ENCODE measurements around the gene FHOD1. TPM values are rescaled to one million over a fixed set of nuclear protein-coding genes. Genes with fewer than 3 reads are reported as not detected.

Gene FHOD1
- total and polyA plus RNA-seq, 2 donors, result 5.6 to 27.8 TPM

GRCh38 chr16:67238806-67239470 lies 8.3 kb downstream of the FHOD1 start:
- Histone ChIP-seq H3K27me3 (ENCODE audit: control insufficient read depth in 2 of 2, insufficient read depth in 1 of 2, low read length in 1 of 2) (no peaks in the 10 kb centered on the region), H3K9me3 (ENCODE audit: control insufficient read depth in 2 of 2, insufficient read depth in 1 of 2, low read length in 1 of 2) (peaks cover 0 to 1% of the 10 kb centered on the region in 2 donors), H3K27ac (ENCODE audit: low read depth in 1 of 2, low read length in 1 of 2) (no peak overlapping the region), H3K4me3 (ENCODE audit: low read length in 2 of 2) (no peak overlapping the region), H3K36me3 (ENCODE audit: control insufficient read depth in 2 of 2, insufficient read depth in 2 of 2, low read length in 1 of 2) (peaks cover 17 to 34% of the 10 kb centered on the region in 2 donors), H3K4me1 (ENCODE audit: control insufficient read depth in 2 of 2, insufficient read depth in 2 of 2, low read length in 2 of 2) (peaks cover 0 to 4% of the 10 kb centered on the region in 2 donors)
- WGBS, result 97% methylated on average over 9 of the region's 9 CpGs
- no peak for DNase-seq (ENCODE audit: low read depth in 6 of 9, low spot score in 9 of 9)

GRCh38 chr16:67238278-67238575 lies 9.1 kb downstream of the FHOD1 start:
- Histone ChIP-seq H3K27me3 (ENCODE audit: control insufficient read depth in 2 of 2, insufficient read depth in 1 of 2, low read length in 1 of 2) (no peaks in the 10 kb centered on the region), H3K4me1 (ENCODE audit: control insufficient read depth in 2 of 2, insufficient read depth in 2 of 2, low read length in 2 of 2) (no peaks in the 10 kb centered on the region), H3K9me3 (ENCODE audit: control insufficient read depth in 2 of 2, insufficient read depth in 1 of 2, low read length in 1 of 2) (peaks cover 0 to 1% of the 10 kb centered on the region in 2 donors), H3K36me3 (ENCODE audit: control insufficient read depth in 2 of 2, insufficient read depth in 2 of 2, low read length in 1 of 2) (peaks cover 17 to 38% of the 10 kb centered on the region in 2 donors), H3K4me3 (ENCODE audit: low read length in 2 of 2) (no peak overlapping the region), H3K27ac (ENCODE audit: low read depth in 1 of 2, low read length in 1 of 2) (no peak overlapping the region)
- WGBS, result 96% methylated on average over 3 of the region's 3 CpGs
- DNase-seq (ENCODE audit: low read depth in 6 of 9, low spot score in 9 of 9), result no peak

- Histone ChIP-seq H3K4me1 (ENCODE audit: control insufficient read depth in 2 of 2, insufficient read depth in 2 of 2, low read length in 2 of 2) (no peaks in the 10 kb centered on the region), H3K36me3 (ENCODE audit: control insufficient read depth in 2 of 2, insufficient read depth in 2 of 2, low read length in 1 of 2) (peaks cover 17 to 38% of the 10 kb centered on the region in 2 donors), H3K27me3 (ENCODE audit: control insufficient read depth in 2 of 2, insufficient read depth in 1 of 2, low read length in 1 of 2) (no peaks in the 10 kb centered on the region), H3K4me3 (ENCODE audit: low read length in 2 of 2) (no peak overlapping the region), H3K27ac (ENCODE audit: low read depth in 1 of 2, low read length in 1 of 2) (no peak overlapping the region), H3K9me3 (ENCODE audit: control insufficient read depth in 2 of 2, insufficient read depth in 1 of 2, low read length in 1 of 2) (peaks cover 0 to 1% of the 10 kb centered on the region in 2 donors)
- 98% methylated on average over 16 of the region's 16 CpGs for WGBS
- DNase-seq (ENCODE audit: low read depth in 6 of 9, low spot score in 9 of 9), result no peak
Measured at GRCh38 chr16:67237396-67238277, 9.6 kb downstream of the FHOD1 start.

GRCh38 chr16:67236563-67237395 lies 10.5 kb downstream of the FHOD1 start:
- Histone ChIP-seq H3K4me3 (ENCODE audit: low read length in 2 of 2) (no peak overlapping the region), H3K27me3 (ENCODE audit: control insufficient read depth in 2 of 2, insufficient read depth in 1 of 2, low read length in 1 of 2) (no peaks in the 10 kb centered on the region), H3K36me3 (ENCODE audit: control insufficient read depth in 2 of 2, insufficient read depth in 2 of 2, low read length in 1 of 2) (peaks cover 19 to 42% of the 10 kb centered on the region in 2 donors), H3K9me3 (ENCODE audit: control insufficient read depth in 2 of 2, insufficient read depth in 1 of 2, low read length in 1 of 2) (peaks cover 0 to 1% of the 10 kb centered on the region in 2 donors), H3K4me1 (ENCODE audit: control insufficient read depth in 2 of 2, insufficient read depth in 2 of 2, low read length in 2 of 2) (no peaks in the 10 kb centered on the region), H3K27ac (ENCODE audit: low read depth in 1 of 2, low read length in 1 of 2) (no peak overlapping the region)
- no peak for DNase-seq (ENCODE audit: low read depth in 6 of 9, low spot score in 9 of 9)
- WGBS, result 96% methylated on average over 50 of the region's 50 CpGs

GRCh38 chr16:67235816-67236562 lies 11.3 kb downstream of the FHOD1 start:
- WGBS, result 96% methylated on average over 17 of the region's 17 CpGs
- no peak overlapping the region for H3K4me3 ChIP-seq (ENCODE audit: low read length in 2 of 2)
- H3K27me3 ChIP-seq (ENCODE audit: control insufficient read depth in 2 of 2, insufficient read depth in 1 of 2, low read length in 1 of 2), result no peaks in the 10 kb centered on the region
- DNase-seq (ENCODE audit: low read depth in 6 of 9, low spot score in 9 of 9), result no peak
- H3K27ac ChIP-seq (ENCODE audit: low read depth in 1 of 2, low read length in 1 of 2), result no peak overlapping the region
- no peaks in the 10 kb centered on the region for H3K4me1 ChIP-seq (ENCODE audit: control insufficient read depth in 2 of 2, insufficient read depth in 2 of 2, low read length in 2 of 2)
- peaks cover 0 to 1% of the 10 kb centered on the region in 2 donors for H3K9me3 ChIP-seq (ENCODE audit: control insufficient read depth in 2 of 2, insufficient read depth in 1 of 2, low read length in 1 of 2)
- peaks cover 27 to 50% of the 10 kb centered on the region in 2 donors for H3K36me3 ChIP-seq (ENCODE audit: control insufficient read depth in 2 of 2, insufficient read depth in 2 of 2, low read length in 1 of 2)

GRCh38 chr16:67234180-67234597 lies 13.1 kb downstream of the FHOD1 start:
- 96% methylated on average over 10 of the region's 10 CpGs for WGBS
- Histone ChIP-seq H3K4me1 (ENCODE audit: control insufficient read depth in 2 of 2, insufficient read depth in 2 of 2, low read length in 2 of 2) (no peaks in the 10 kb centered on the region), H3K27ac (ENCODE audit: low read depth in 1 of 2, low read length in 1 of 2) (no peak overlapping the region), H3K36me3 (ENCODE audit: control insufficient read depth in 2 of 2, insufficient read depth in 2 of 2, low read length in 1 of 2) (peaks cover 45 to 68% of the 10 kb centered on the region in 2 donors), H3K4me3 (ENCODE audit: low read length in 2 of 2) (no peak overlapping the region), H3K27me3 (ENCODE audit: control insufficient read depth in 2 of 2, insufficient read depth in 1 of 2, low read length in 1 of 2) (no peaks in the 10 kb centered on the region), H3K9me3 (ENCODE audit: control insufficient read depth in 2 of 2, insufficient read depth in 1 of 2, low read length in 1 of 2) (peaks cover 0 to 1% of the 10 kb centered on the region in 2 donors)
- DNase-seq (ENCODE audit: low read depth in 6 of 9, low spot score in 9 of 9), result no peak

GRCh38 chr16:67233596-67233995 lies 13.7 kb downstream of the FHOD1 start:
- DNase-seq (ENCODE audit: low read depth in 6 of 9, low spot score in 9 of 9), result no peak
- no peaks in the 10 kb centered on the region for H3K4me1 ChIP-seq (ENCODE audit: control insufficient read depth in 2 of 2, insufficient read depth in 2 of 2, low read length in 2 of 2)
- H3K9me3 ChIP-seq (ENCODE audit: control insufficient read depth in 2 of 2, insufficient read depth in 1 of 2, low read length in 1 of 2), result peaks cover 0 to 1% of the 10 kb centered on the region in 2 donors
- no peak overlapping the region for H3K27ac ChIP-seq (ENCODE audit: low read depth in 1 of 2, low read length in 1 of 2)
- peaks cover 48 to 74% of the 10 kb centered on the region in 2 donors for H3K36me3 ChIP-seq (ENCODE audit: control insufficient read depth in 2 of 2, insufficient read depth in 2 of 2, low read length in 1 of 2)
- no peak overlapping the region for H3K4me3 ChIP-seq (ENCODE audit: low read length in 2 of 2)
- WGBS, result 90% methylated on average over 7 of the region's 7 CpGs
- H3K27me3 ChIP-seq (ENCODE audit: control insufficient read depth in 2 of 2, insufficient read depth in 1 of 2, low read length in 1 of 2), result no peaks in the 10 kb centered on the region

GRCh38 chr16:67230809-67231660 lies 16.2 kb downstream of the FHOD1 start:
- WGBS, result 96% methylated on average over 12 of the region's 12 CpGs
- Histone ChIP-seq H3K27ac (ENCODE audit: low read depth in 1 of 2, low read length in 1 of 2) (no peak overlapping the region), H3K27me3 (ENCODE audit: control insufficient read depth in 2 of 2, insufficient read depth in 1 of 2, low read length in 1 of 2) (no peaks in the 10 kb centered on the region), H3K4me1 (ENCODE audit: control insufficient read depth in 2 of 2, insufficient read depth in 2 of 2, low read length in 2 of 2) (peaks cover 11 to 16% of the 10 kb centered on the region in 2 donors), H3K36me3 (ENCODE audit: control insufficient read depth in 2 of 2, insufficient read depth in 2 of 2, low read length in 1 of 2) (peaks cover 43 to 56% of the 10 kb centered on the region in 2 donors), H3K4me3 (ENCODE audit: low read length in 2 of 2) (no peak overlapping the region), H3K9me3 (ENCODE audit: control insufficient read depth in 2 of 2, insufficient read depth in 1 of 2, low read length in 1 of 2) (no peaks in the 10 kb centered on the region)
- DNase-seq (ENCODE audit: low read depth in 6 of 9, low spot score in 9 of 9), result no peak

All from thymus (tissue), 11 donors.